ENCODE data around the gene RTN4IP1. TPM values are rescaled to one million over a fixed set of nuclear protein-coding genes. Genes with fewer than 3 reads are reported as not detected.

The RTN4IP1 gene
- total RNA-seq, 1 donor from 2014 or later, result 7.1 TPM

DNA sequence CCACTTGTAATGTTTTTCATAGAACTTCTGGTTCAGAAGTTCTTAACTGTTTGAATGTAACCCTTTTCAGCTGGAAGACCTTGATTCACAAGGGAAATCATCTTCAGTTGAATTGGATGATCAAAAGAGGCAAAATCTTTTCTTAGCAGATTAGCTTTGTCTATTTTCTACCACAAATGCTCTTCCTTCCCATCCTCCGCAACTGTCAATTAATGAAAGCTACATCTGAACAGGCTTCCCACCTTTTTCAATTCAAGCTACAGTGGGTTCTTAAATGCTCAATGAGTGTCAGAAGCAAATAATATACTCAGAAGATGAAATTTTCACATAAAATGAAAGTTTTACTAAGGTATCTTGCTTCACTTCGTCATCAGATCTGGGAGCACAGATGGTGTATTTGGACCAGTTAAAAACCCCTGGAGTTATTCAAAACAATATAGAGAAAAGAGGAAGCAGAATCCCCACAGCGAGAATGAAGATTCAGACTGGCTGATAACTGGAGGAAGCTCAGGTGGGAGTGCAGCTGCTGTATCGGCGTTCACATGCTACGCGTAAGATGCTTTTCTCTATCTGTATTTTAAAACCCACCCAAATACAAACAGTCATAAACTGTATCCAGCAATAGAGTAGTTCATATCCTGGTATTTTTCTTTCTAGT, 19.5 kb upstream of the RTN4IP1 start:
- Mint-ChIP-seq H3K9me3 (ENCODE audit: low read depth) (no peaks in the 10 kb centered on the region), H3K4me3 (ENCODE audit: low read depth) (no peak overlapping the region), H3K36me3 (ENCODE audit: insufficient read depth) (peaks cover 37% of the 10 kb centered on the region), H3K4me1 (ENCODE audit: low read depth) (peaks cover 4% of the 10 kb centered on the region), H3K27ac (no peak overlapping the region), H3K27me3 (no peaks in the 10 kb centered on the region)
- DNase-seq (ENCODE audit: low spot score, unreplicated experiment), result no peak
- TF ChIP-seq, protein P1, sequence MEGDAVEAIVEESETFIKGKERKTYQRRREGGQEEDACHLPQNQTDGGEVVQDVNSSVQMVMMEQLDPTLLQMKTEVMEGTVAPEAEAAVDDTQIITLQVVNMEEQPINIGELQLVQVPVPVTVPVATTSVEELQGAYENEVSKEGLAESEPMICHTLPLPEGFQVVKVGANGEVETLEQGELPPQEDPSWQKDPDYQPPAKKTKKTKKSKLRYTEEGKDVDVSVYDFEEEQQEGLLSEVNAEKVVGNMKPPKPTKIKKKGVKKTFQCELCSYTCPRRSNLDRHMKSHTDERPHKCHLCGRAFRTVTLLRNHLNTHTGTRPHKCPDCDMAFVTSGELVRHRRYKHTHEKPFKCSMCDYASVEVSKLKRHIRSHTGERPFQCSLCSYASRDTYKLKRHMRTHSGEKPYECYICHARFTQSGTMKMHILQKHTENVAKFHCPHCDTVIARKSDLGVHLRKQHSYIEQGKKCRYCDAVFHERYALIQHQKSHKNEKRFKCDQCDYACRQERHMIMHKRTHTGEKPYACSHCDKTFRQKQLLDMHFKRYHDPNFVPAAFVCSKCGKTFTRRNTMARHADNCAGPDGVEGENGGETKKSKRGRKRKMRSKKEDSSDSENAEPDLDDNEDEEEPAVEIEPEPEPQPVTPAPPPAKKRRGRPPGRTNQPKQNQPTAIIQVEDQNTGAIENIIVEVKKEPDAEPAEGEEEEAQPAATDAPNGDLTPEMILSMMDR (IDR thresholded peaks at IDR 0.05; ENCODE audit: unreplicated experiment), result no peak

DNA sequence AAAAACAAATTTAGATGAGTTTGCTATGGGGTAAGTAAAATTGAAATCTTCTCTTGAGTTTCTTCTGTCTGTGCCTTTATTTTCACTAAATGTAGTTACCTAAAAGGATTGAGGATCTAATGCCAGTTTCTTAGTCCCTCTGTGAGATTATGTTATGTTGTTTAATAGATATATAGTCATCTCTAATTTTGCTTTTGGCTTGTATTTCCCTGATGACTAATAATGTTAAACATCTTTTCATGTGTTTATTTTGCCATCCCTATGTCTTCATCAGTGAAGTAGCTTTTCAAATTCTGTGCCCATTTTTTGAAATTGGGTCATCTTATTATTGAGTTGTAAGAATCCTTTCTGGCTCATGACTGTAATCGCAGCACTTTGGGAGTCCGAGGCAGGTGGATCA, 13.8 kb upstream of the RTN4IP1 start:
- H3K36me3 Mint-ChIP-seq (ENCODE audit: insufficient read depth), result peaks cover 45% of the 10 kb centered on the region

DNA sequence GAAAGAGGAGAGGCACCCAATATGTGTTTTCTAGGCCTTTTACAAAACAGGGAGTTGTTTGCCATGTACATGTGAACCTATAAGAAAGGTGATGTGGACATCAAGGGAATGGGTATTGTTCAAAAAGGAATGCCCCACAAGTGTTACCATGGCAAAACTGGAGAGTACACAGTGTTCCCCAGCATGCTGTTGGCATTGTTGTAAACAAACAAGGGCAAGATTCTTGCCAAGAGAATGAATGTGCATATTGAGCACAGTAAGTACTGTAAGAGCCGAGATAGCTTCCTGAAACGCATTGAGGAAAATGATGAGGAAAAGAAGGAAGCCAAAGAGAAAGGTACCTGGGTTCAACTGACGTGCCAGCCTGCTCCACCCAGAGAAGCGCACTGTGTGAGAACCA, 13.2 kb upstream of the RTN4IP1 start:
- Mint-ChIP-seq H3K27me3 (no peaks in the 10 kb centered on the region), H3K4me1 (ENCODE audit: low read depth) (peaks cover 7% of the 10 kb centered on the region)

More for the DNA sequence above, 13.8 kb upstream of the RTN4IP1 start:
- H3K4me1 Mint-ChIP-seq (ENCODE audit: low read depth), result peaks cover 5% of the 10 kb centered on the region
- no peaks in the 10 kb centered on the region for H3K27me3 Mint-ChIP-seq
- H3K27ac Mint-ChIP-seq, result no peak overlapping the region
- TF ChIP-seq, protein P1 (IDR thresholded peaks at IDR 0.05; ENCODE audit: unreplicated experiment), result no peak
- DNase-seq (ENCODE audit: low spot score, unreplicated experiment), result no peak
- H3K9me3 Mint-ChIP-seq (ENCODE audit: low read depth), result peaks cover 4% of the 10 kb centered on the region
- H3K4me3 Mint-ChIP-seq (ENCODE audit: low read depth), result no peak overlapping the region

DNA sequence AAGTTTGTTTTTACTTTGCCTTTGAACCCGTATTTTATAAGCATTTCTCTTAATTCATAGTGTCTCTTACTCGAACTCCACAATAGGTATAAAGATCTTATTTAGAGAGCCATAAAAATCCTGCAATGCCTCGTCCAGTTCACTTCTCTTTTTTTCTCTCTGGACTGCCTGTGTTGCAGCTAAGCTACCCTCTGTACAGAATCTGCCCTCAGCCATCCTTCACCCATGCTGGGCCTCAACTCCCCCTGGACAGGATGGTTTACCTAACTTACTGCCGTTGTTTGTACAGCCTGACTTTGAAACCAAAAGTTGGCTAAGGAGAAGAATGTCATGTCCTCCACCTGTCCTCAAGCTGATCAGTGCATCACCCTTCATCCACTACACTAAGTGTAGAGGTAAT, 10.5 kb upstream of the RTN4IP1 start:
- Mint-ChIP-seq H3K36me3 (ENCODE audit: insufficient read depth) (peaks cover 31% of the 10 kb centered on the region), H3K4me3 (ENCODE audit: low read depth) (no peak overlapping the region), H3K4me1 (ENCODE audit: low read depth) (peaks cover 12% of the 10 kb centered on the region), H3K9me3 (ENCODE audit: low read depth) (peaks cover 4% of the 10 kb centered on the region), H3K27me3 (no peaks in the 10 kb centered on the region), H3K27ac (no peak overlapping the region)
- TF ChIP-seq, protein P1 (IDR thresholded peaks at IDR 0.05; ENCODE audit: unreplicated experiment), result no peak
- no peak for DNase-seq (ENCODE audit: low spot score, unreplicated experiment)

More for the DNA sequence above, 13.2 kb upstream of the RTN4IP1 start:
- H3K9me3 Mint-ChIP-seq (ENCODE audit: low read depth), result peaks cover 4% of the 10 kb centered on the region
- TF ChIP-seq, protein P1 (IDR thresholded peaks at IDR 0.05; ENCODE audit: unreplicated experiment), result no peak
- DNase-seq (ENCODE audit: low spot score, unreplicated experiment), result no peak
- peaks cover 45% of the 10 kb centered on the region for H3K36me3 Mint-ChIP-seq (ENCODE audit: insufficient read depth)
- no peak overlapping the region for H3K4me3 Mint-ChIP-seq (ENCODE audit: low read depth)
- H3K27ac Mint-ChIP-seq, result no peak overlapping the region

DNA sequence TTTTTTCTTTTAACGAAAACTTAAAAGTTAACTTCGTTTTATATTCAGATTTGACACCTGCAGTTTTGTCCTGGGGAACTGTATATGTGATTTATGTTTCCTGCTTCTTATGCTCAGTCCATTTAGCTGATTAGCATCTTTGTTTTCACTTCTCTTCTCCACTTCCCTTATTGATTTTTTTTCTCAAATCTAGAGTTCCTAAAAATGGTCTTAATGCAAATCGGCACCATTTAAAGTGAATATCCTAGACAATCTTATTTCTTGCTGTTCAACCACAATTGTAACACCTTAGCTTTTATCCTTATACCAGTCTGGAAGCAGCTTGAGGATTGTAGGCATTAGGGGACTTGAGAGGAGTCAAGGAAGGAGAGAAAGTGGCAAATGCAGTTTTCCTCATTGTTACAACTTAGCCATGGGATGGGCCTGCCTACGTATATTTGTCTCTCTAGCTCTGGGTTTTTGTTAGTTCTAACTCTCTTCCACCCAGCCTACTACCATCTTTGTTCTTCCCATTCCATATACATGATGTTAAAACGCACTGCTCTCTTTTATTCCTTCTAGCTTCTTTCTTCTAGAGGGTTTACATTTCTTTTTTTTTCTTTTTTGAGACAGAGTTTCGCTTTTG, 8.5 kb upstream of the RTN4IP1 start:
- Mint-ChIP-seq H3K27me3 (no peaks in the 10 kb centered on the region), H3K4me1 (ENCODE audit: low read depth) (peaks cover 14% of the 10 kb centered on the region)

More for the DNA sequence above, 8.5 kb upstream of the RTN4IP1 start:
- TF ChIP-seq, protein P1 (IDR thresholded peaks at IDR 0.05; ENCODE audit: unreplicated experiment), result no peak
- no peak overlapping the region for H3K27ac Mint-ChIP-seq
- H3K9me3 Mint-ChIP-seq (ENCODE audit: low read depth), result peaks cover 4% of the 10 kb centered on the region
- H3K4me3 Mint-ChIP-seq (ENCODE audit: low read depth), result no peak overlapping the region
- DNase-seq (ENCODE audit: low spot score, unreplicated experiment), result no peak
- H3K36me3 Mint-ChIP-seq (ENCODE audit: insufficient read depth), result peaks cover 26% of the 10 kb centered on the region
